Measurements from ENCODE around the gene PLBD2.

- no peak for TF ChIP-seq EZH2 (IDR thresholded peaks at IDR 0.05; ENCODE audit: low read depth)
- no peak for TF ChIP-seq CTCF (conservative IDR thresholded peaks at IDR 0.05)
These were observed 47.3 kb downstream of the PLBD2 start for GRCh38 chr12:113405694-113406093.

Data from PC-9 (cell line).